CD4-positive, alpha-beta T cell treated with Interleukin-4 for 4 hours (primary cell): ENCODE data around the gene COLEC11.

Experiments
- DNase-seq: peaks from one replicate; pipeline ENCODE4 v3.0.0-alpha.2; 2020

Gene COLEC11

DNA sequence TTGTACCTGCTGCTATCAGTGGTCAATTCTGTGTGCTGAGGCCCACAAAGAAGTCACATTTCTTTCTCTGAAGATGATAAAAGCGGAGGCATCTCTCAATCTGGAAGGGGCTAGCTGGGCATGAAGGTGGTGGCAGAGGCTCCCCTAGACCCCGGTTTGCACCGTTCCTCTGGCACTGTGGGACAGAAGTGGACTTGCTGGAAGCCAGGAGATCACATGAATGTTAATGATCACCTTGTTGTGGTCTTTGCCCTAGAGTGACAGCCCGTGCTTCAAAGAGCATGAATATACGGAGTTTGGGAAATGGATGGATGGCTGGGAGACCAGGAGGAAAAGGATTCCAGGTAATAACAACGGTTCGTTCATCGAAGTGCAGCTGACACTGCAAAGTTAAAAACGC, 83.3 kb downstream of the COLEC11 start:
- DNase-seq = no peak

DNA sequence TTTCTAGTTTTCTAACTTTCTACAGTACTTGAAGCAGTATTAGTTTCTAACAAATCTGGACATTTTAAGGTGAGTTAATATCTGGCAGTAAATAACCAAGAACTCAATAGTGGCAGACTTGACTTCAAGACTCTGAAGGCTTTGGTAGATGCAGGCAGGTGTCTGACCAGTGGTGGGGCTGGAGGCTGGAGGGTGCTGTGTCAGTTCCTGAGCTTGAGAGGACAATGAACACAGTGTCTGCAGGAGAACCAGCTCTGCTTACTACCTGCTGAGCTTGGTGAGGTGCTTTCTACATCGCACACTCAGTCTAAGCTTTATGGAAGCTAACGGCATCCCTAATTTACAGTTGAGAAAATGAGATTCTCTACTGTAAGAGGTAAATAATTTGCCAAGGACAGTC, 84.3 kb downstream of the COLEC11 start:
- no peak for DNase-seq

DNA sequence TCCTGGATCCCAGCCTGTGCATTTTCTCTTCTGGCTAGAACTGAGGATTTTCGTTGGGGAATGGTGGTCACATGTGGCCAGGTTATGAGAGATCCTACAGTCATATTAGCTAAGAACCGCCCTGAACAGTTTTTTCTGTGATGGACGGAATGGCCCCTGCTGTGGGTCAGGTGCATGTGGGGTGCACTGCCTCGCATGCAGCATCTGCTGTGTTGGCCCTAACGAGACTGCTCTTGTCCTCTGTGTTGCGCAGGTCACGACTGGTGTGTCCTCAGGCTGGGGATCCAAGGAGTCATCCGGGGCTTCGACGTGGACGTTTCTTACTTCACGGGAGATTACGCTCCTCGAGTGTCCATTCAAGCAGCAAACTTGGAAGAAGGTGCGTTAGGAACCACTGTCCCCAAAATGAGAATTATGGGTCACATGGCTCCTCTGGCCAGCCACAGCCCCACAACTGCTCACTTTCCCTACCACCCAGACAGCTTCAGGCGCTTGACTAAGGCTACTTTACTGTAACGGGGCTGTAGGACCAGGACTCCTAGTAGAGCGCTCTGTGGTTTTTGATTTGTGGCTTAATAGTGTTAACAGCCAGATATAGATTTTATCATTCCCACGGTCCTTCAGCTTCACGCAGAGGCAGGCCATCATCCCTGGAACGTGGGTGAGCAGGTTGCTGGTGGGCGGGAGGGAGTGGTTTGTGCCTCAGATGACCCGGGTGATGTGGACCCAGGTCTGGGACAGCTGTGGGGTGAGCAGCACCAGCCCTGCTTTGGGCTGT, 84.9 kb downstream of the COLEC11 start:
- no peak for DNase-seq

DNA sequence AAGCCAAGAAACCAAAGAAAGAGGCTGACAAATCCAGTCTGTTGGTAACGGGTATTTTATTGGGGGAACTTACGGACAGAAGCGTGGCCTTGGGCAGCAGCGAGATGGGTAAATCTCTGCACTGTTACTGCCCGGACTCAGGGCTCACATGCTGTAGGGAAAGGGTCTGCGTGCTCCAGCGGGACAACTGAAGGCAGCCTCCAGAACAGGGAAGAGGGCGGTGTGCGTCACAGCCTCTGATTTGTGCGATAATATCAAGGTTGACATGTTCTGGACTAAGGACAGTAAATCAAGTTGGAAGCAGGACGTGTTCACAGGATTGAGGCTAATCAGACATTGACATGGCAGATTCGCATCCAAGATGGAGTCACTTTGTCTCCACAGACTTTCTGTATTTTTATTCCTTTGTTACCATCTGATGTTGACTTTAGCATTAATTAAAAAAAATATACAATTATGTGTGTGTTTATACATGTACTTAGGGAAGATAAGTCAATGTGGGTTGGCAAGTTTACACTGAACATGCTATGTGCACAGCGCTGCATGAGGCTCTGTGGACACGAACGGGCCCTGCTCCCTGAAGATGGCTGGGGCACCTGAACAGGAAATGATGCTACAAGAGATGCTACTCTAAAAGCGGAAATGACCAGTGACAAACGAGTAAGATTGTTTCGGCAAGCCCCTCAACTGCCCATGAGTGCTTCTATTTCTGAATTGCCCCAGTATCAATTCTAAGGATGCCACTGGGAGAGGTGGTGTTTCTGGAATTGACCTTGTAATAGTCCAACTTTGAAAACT, 85.8 kb downstream of the COLEC11 start:
- no peak for DNase-seq

DNA sequence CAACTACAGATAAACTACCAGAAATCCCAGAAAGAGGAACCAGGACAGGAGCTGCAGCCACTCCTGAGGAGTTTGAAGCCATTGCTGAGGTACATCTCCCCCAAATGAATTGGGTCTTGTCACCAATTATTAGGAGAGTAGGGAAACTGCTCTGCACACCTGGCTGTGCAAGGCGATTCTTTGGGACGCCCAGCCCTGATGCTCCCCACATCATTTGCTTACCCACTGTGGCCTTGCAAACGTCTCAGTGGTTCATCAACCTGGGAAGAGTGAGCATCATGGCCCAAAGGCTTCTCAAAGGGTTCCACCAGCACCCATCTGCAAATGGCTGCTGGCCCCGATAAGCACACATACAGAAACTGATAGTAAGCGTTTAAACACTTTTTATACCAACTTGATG, 86.7 kb downstream of the COLEC11 start:
- no peak for DNase-seq

DNA sequence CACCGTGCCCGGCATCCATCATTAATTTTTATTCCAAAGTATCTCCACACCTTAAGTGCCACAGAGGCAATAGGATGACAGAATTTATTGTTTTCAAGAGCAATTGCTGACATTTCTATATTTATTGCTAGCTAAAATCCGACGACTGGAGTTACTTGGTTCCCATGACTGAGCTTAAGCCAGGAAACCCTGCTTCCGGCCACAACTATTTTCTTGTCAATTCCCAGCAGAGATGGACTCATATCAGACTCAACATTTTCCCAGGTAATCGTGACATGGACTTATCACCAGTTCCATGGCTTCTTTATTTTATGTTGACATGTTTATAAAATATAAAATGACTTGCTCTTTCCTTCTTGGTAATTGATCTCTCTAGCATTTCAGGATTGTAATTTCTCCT, 87.9 kb downstream of the COLEC11 start:
- no peak for DNase-seq

DNA sequence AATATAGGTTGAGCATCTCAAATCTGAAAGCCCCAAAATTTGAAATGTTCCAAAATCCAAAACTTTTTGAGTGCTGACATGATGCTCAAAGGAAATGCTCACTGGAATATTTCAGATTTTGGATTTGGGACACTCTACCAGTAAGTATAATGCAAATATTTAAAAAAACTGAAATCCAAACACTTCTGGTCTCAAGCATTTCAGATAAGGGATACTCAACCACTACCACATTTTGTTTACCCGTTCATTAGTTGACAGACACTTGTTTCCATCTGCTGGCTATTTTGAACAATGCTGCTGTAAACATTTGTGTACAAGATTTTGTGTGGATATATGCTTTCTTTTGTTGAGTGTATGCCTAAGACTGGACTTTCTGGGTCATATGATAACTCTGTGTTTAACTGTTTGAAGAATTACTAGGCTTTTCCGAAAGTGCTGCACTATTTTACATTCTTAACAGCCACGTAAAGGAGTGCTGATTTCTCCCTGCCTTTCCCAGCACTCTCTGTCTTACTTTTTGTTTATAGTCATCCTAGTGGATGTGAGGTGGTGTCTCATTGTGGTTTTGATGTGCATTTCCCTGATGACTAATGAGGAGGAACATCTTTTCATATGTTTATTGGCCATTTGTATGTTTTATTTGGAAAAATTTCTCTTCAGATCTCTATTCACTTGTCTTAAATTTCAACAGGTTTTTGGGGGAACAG, 89.0 kb downstream of the COLEC11 start:
- no peak for DNase-seq

DNA sequence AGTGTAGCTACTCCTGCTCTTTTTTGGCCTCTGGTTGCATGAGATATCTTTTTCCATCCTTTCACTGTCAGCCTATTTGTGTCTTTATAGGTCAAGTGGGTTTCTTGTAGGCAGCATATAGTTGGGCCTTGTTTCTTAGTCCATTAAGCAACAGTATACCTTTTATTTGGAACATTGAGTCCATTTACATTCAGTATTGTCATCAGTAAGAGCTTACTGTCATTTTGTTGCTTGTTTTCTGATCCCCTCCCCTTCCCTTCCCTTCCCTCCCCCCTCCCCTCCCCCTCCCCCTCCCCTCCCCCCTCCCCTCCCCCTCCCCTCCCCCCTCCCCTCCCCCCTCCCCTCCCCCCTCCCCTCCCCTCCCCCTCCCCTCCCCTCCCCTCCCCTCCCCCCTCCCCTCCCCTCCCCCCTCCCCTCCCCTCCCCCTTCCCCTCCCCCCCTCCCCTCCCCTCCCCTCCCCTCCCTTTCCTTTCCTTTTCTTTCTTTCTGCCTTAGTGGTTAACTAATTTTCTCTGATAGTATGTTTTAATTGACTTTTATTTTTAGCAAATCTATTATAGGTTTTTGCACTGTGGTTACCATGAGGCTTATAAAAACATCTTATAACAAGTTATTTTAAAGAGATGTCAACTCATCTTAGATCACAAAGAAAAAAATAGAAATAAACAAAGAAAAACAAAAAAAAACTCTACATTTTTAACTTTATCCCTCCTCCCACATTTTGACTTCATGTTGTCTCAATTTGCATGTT, 95.3 kb downstream of the COLEC11 start:
- no peak for DNase-seq

DNA sequence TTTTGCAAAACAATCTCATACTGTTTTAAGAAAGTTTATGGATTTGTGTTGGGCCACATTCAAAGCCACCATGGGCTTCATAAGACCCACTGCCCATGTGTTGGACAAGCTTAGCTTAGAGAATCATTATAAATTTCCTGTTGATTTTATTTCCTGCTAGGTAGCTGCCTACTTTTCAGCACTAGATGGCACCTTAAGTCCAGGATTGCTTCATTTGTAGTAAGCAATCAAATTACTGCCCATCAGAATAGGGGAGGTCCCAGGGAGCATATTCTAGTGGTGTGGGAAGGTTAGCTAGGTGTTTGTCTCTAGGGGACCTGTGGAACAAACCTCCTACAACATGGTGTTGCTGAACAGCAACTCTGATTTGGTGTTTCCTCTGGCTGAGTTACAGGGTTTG, 97.5 kb downstream of the COLEC11 start:
- no peak for DNase-seq
